GM12891 (cell line): ENCODE results near the gene NAALADL2.

Experiments used
- DNase-seq: peaks from one replicate; pipeline ENCODE4 v3.0.0; 2011; ENCODE audit warnings: low spot score; ENCODE audit not compliant: insufficient read length
- FAIRE-seq: peaks from 2 replicates; lab custom pipeline; 2011; peaks lifted over from hg19 to GRCh38; lab: Jason Lieb, UNC
- PAX5 ChIP-seq: IDR thresholded peaks from 2 replicates; pipeline ENCODE4 v1.6.1; 2011; ENCODE audit warnings: low read length, moderate library complexity, mild to moderate bottlenecking; ENCODE audit not compliant: insufficient read depth, severe bottlenecking
- POLR2A ChIP-seq: IDR thresholded peaks from 2 replicates; pipeline ENCODE4 v1.6.1; 2011; ENCODE audit warnings: low read depth, low read length, control low read depth
- POLR2AphosphoS5 ChIP-seq: IDR thresholded peaks from 2 replicates; pipeline ENCODE4 v1.6.1; 2011; ENCODE audit warnings: low read depth, low read length, control low read depth
- POU2F2 ChIP-seq: IDR thresholded peaks from 2 replicates; pipeline ENCODE4 v1.6.1; 2011; ENCODE audit warnings: low read depth, mild to moderate bottlenecking, control low read depth, low read length, moderate library complexity
- SPI1 ChIP-seq: IDR thresholded peaks from 2 replicates; pipeline ENCODE4 v1.6.1; 2011; ENCODE audit warnings: low read depth, low read length, control low read depth
- TAF1 ChIP-seq: IDR thresholded peaks from 2 replicates; pipeline ENCODE4 v1.6.1; 2011; ENCODE audit warnings: low read depth, low read length, control low read depth

The NAALADL2 gene

GRCh38 chr3:175088766-175089380 is 229.7 kb downstream of the NAALADL2 start:
- no peak for TF ChIP-seq POU2F2
- no peak for TF ChIP-seq PAX5
- no peak for TF ChIP-seq POLR2A
- no peak for TF ChIP-seq TAF1
- no peak for TF ChIP-seq SPI1
- TF ChIP-seq POLR2AphosphoS5 = no peak
- no peak for DNase-seq
- no peak for FAIRE-seq

- TF ChIP-seq SPI1 (no peak), PAX5 (no peak), POU2F2 (no peak), TAF1 (no peak), POLR2A (no peak), POLR2AphosphoS5 (no peak)
- DNase-seq = no peak
- FAIRE-seq = no peak
Observed at GRCh38 chr3:175091426-175092114, 232.4 kb downstream of the NAALADL2 start.

- DNase-seq (no peak), FAIRE-seq (no peak)
- TF ChIP-seq POU2F2 = no peak
- TF ChIP-seq SPI1 = no peak
- TF ChIP-seq POLR2A = no peak
- no peak for TF ChIP-seq POLR2AphosphoS5
- TF ChIP-seq TAF1 = no peak
- no peak for TF ChIP-seq PAX5
Observed at GRCh38 chr3:175093748-175094147, 234.6 kb downstream of the NAALADL2 start.

- DNase-seq (no peak), FAIRE-seq (no peak)
- TF ChIP-seq POLR2A = no peak
- TF ChIP-seq PAX5 = no peak
Observed at GRCh38 chr3:175094344-175094743, 235.2 kb downstream of the NAALADL2 start.

GRCh38 chr3:175098644-175099043 is 239.5 kb downstream of the NAALADL2 start:
- DNase-seq = no peak
- TF ChIP-seq SPI1 = no peak
- TF ChIP-seq TAF1 = no peak
- no peak for TF ChIP-seq POLR2A
- TF ChIP-seq POLR2AphosphoS5 = no peak
- no peak for TF ChIP-seq POU2F2
- no peak for TF ChIP-seq PAX5
- no peak for FAIRE-seq

GRCh38 chr3:175102161-175102560 is 243.0 kb downstream of the NAALADL2 start:
- FAIRE-seq = no peak
- TF ChIP-seq POLR2AphosphoS5 (no peak), PAX5 (no peak), TAF1 (no peak), SPI1 (no peak), POU2F2 (no peak), POLR2A (no peak)
- DNase-seq = no peak

- DNase-seq (no peak), FAIRE-seq (no peak)
- TF ChIP-seq POU2F2 (no peak), PAX5 (no peak), SPI1 (no peak), POLR2AphosphoS5 (no peak), POLR2A (no peak), TAF1 (no peak)
Observed at GRCh38 chr3:175103298-175103697, 244.2 kb downstream of the NAALADL2 start.

GRCh38 chr3:175105066-175105465 is 245.9 kb downstream of the NAALADL2 start:
- no peak for FAIRE-seq
- DNase-seq = no peak
- TF ChIP-seq POU2F2 (no peak), TAF1 (no peak), SPI1 (no peak), POLR2AphosphoS5 (no peak), POLR2A (no peak), PAX5 (no peak)

- no peak for FAIRE-seq
- TF ChIP-seq SPI1 (no peak), PAX5 (no peak), POLR2A (no peak), POU2F2 (no peak), TAF1 (no peak), POLR2AphosphoS5 (no peak)
- DNase-seq = no peak
Observed at GRCh38 chr3:175107231-175107630, 248.1 kb downstream of the NAALADL2 start.

GRCh38 chr3:175107995-175108394 is 248.9 kb downstream of the NAALADL2 start:
- FAIRE-seq (no peak), DNase-seq (no peak)
- TF ChIP-seq PAX5 (no peak), POLR2AphosphoS5 (no peak), SPI1 (no peak), POU2F2 (no peak), POLR2A (no peak), TAF1 (no peak)
